Endothelial cell of umbilical vein (primary cell): ENCODE results near the gene DDAH2. TPM values are rescaled to one million over a fixed set of nuclear protein-coding genes. Genes with fewer than 3 reads are reported as not detected.

Experiments
- BruUV-seq: library from RNA; stranded (reverse); fragments of 400-500 nt; replicated peaks from 2 replicates; lab custom pipeline; 2021; lab: Mats Ljungman, UMichigan
- CTCF ChIA-PET: fragments of 300-600, 350-600 bp; sonication (Branson Sonifier 250); formaldehyde crosslinking; loops from one replicate; lab custom pipeline; 2021; ENCODE audit warnings: antibody characterized with exemption, inconsistent platforms; lab: Charles Lee
- POLR2A ChIA-PET: fragments of 300-600, 350-600 bp; sonication (Branson Sonifier 250); formaldehyde crosslinking; loops from one replicate; lab custom pipeline; 2021; ENCODE audit warnings: antibody characterized with exemption, inconsistent platforms; lab: Charles Lee
- DNase-seq: peaks from one replicate; pipeline ENCODE4 v3.0.0-alpha.2; 2011; ENCODE audit warnings: low read depth, low spot score
- FAIRE-seq: peaks from 2 replicates; lab custom pipeline; 2011; peaks lifted over from hg19 to GRCh38; lab: Jason Lieb, UNC
- H2AFZ ChIP-seq: 2 replicates; pipeline ENCODE4 v1.6.0; 2012; ENCODE audit warnings: low read depth, low read length, control low read depth, inconsistent platforms
- H3K27ac ChIP-seq: 2 replicates; pipeline ENCODE4 v1.5.1; 2011; ENCODE audit warnings: low read depth, mild to moderate bottlenecking, control low read depth, low read length, moderate library complexity; ENCODE audit not compliant: insufficient read depth
- H3K27me3 ChIP-seq, 2 experiments: 2 replicates each; pipeline versions ENCODE4 v1.6.0 to v1.6.1; 2011; ENCODE audit warnings: low read length in 2 of 2, mixed read lengths in 1 of 2; ENCODE audit not compliant: control insufficient read depth in 2 of 2, insufficient read depth in 2 of 2
- H3K36me3 ChIP-seq, 2 experiments: 2 replicates in 1 of 2; 3 replicates in 1 of 2; pipeline ENCODE4 v1.5.1; 2011; ENCODE audit warnings: low read length in 2 of 2, mild to moderate bottlenecking in 1 of 2, moderate library complexity in 1 of 2; ENCODE audit not compliant: control insufficient read depth in 2 of 2, insufficient read depth in 2 of 2; ENCODE audit errors: extremely low read depth in 1 of 2
- H3K4me1 ChIP-seq: 3 replicates; pipeline ENCODE4 v1.5.1; 2011; ENCODE audit warnings: mild to moderate bottlenecking, low read length; ENCODE audit not compliant: control insufficient read depth, insufficient read depth; ENCODE audit errors: extremely low read depth
- H3K4me2 ChIP-seq: 2 replicates; pipeline ENCODE4 v1.6.1; 2011; ENCODE audit warnings: low read length, control low read depth, mixed read lengths; ENCODE audit not compliant: insufficient read depth
- H3K4me3 ChIP-seq, 3 experiments: fragments of 200-600 bp in 1 of 3; sonication (generic), shearing (Covaris generic) in 1 of 3; replicated peaks in 1 of 3; 2 replicates each; pipeline ENCODE4 v1.5.1; 2011 to 2016; ENCODE audit warnings: control low read depth in 3 of 3, low read length in 3 of 3, mild to moderate bottlenecking in 2 of 3, inconsistent platforms in 1 of 3, low read depth in 1 of 3, moderate library complexity in 1 of 3; ENCODE audit not compliant: insufficient read depth in 1 of 3
- H3K79me2 ChIP-seq: 2 replicates; pipeline ENCODE4 v1.6.0; 2012; ENCODE audit warnings: low read length, inconsistent platforms; ENCODE audit not compliant: control insufficient read depth, insufficient read depth
- H3K9ac ChIP-seq: replicated peaks from 2 replicates; pipeline ENCODE3; 2011; ENCODE audit warnings: low read length, control low read depth; ENCODE audit not compliant: insufficient read depth; ENCODE audit errors: extremely low read depth
- H3K9me1 ChIP-seq: replicated peaks from 3 replicates; pipeline ENCODE4 v1.6.0; 2011; ENCODE audit warnings: mild to moderate bottlenecking, low read length; ENCODE audit not compliant: control insufficient read depth, insufficient read depth; ENCODE audit errors: extremely low read depth
- H3K9me3 ChIP-seq: replicated peaks from 2 replicates; pipeline ENCODE4 v1.5.1; 2012; ENCODE audit warnings: low read length, inconsistent platforms; ENCODE audit not compliant: control insufficient read depth, insufficient read depth
- H4K20me1 ChIP-seq: replicated peaks from 2 replicates; pipeline ENCODE3; 2011; ENCODE audit warnings: mild to moderate bottlenecking, low read length; ENCODE audit not compliant: control insufficient read depth, insufficient read depth; ENCODE audit errors: extremely low read depth
- CTCF ChIP-seq, 2 donors: IDR thresholded peaks; 1 replicate in 1 of 2; 2 replicates in 1 of 2; pipeline ENCODE4 v1.5.1; 2011; ENCODE audit warnings: low read length in 2 of 2, mild to moderate bottlenecking in 2 of 2, moderate library complexity in 2 of 2, control low read depth in 1 of 2, inconsistent platforms in 1 of 2, low read depth in 1 of 2; ENCODE audit not compliant: insufficient read depth in 1 of 2; ENCODE audit errors: extremely low read depth in 1 of 2
- FOS ChIP-seq: IDR thresholded peaks from 2 replicates; pipeline ENCODE4 v1.6.1; 2011; ENCODE audit warnings: mild to moderate bottlenecking, low read length, moderate library complexity, borderline replicate concordance; ENCODE audit not compliant: insufficient read depth
- GATA2 ChIP-seq: IDR thresholded peaks from 2 replicates; pipeline ENCODE4 v1.7.0; 2011; ENCODE audit warnings: low read depth, mild to moderate bottlenecking, moderate library complexity, mixed read lengths, low read length; ENCODE audit not compliant: insufficient read length, insufficient read depth
- JUN ChIP-seq: IDR thresholded peaks from 2 replicates; pipeline ENCODE4 v1.6.1; 2011; ENCODE audit warnings: borderline replicate concordance, low read depth; ENCODE audit not compliant: insufficient read length, insufficient read depth
- MYC ChIP-seq: IDR thresholded peaks from one replicate; pipeline ENCODE4 v1.6.1; 2011; ENCODE audit warnings: mild to moderate bottlenecking, low read depth, low read length
- POLR2A ChIP-seq: IDR thresholded peaks from 2 replicates; pipeline ENCODE4 v1.6.1; 2012; ENCODE audit warnings: low read depth, mild to moderate bottlenecking, control low read depth, low read length
- POLR2AphosphoS5 ChIP-seq: IDR thresholded peaks from 2 replicates; pipeline ENCODE4 v1.6.1; 2012; ENCODE audit warnings: low read depth, mild to moderate bottlenecking, control low read depth, low read length, moderate library complexity; ENCODE audit not compliant: insufficient read depth
- dilution Hi-C: fragments of 300-500 bp; cut with MboI; formaldehyde crosslinking; loops from one replicate; pipeline ENCODE4 v1.15.0; 2019; ENCODE audit warnings: low sequenced_read_pairs; ENCODE audit not compliant: extremely low pct_ligation_motif_present
- intact Hi-C: fragments of 100-400 bp; cut with micrococcal nuclease; formaldehyde crosslinking; loops from one replicate; pipeline ENCODE4 v1.10.0; 2022
- polyA plus RNA-seq, 4 experiments: library from polyadenylated mRNA; depleted of rRNA in 3 of 4; stranded (reverse) in 3 of 4; unstranded in 1 of 4; fragments of >200 nt; gene quantifications; 2 replicates each; pipeline versions ENCODE4 v1.2.1 to v1.2.3, GENCODE V29; 2011 to 2012; ENCODE audit warnings: missing spikeins in 1 of 4
- total RNA-seq: library from RNA; stranded (reverse); gene quantifications from 2 replicates; pipeline ENCODE4 v1.2.3, GENCODE V29; 2021

Gene DDAH2
- total and polyA plus RNA-seq, 2 donors (not counting 3 experiments of a cell fraction or from before 2014, with no cell fraction given), result 109 to 176 TPM

GRCh38 chr6:31713465-31713864 is 15.6 kb downstream of the DDAH2 start:
- CTCF ChIA-PET, result interaction anchor here (1.3 to 3.0 kb wide), 5 partner anchors 9 to 117 kb away, joined by 3 to 9 read pairs (median 4); partner anchors contain the start of genes ABHD16A and MPIG6B
- H3K4me1 ChIP-seq, result peaks cover 8% of the 10 kb centered on the region
- H3K36me3 ChIP-seq, result no peaks in the 10 kb centered on the region
- FAIRE-seq (no peak), DNase-seq (no peak)
- H2AFZ ChIP-seq, result no peak overlapping the region
- no peaks in the 10 kb centered on the region for H3K9me3 ChIP-seq
- H3K27me3 ChIP-seq, result no peaks in the 10 kb centered on the region
- H3K4me2 ChIP-seq, result no peak overlapping the region
- H3K9ac ChIP-seq, result no peak overlapping the region
- no peak overlapping the region for H3K4me3 ChIP-seq
- H3K27ac ChIP-seq, result no peak overlapping the region
- no peaks in the 10 kb centered on the region for H4K20me1 ChIP-seq
- intact Hi-C loops (no loop called here), dilution Hi-C loops (no loop called here)
- H3K79me2 ChIP-seq, result no peaks in the 10 kb centered on the region
- no TSS peak for BruUV-seq
- POLR2A ChIA-PET, result no interaction called here
- TF ChIP-seq POLR2A, result no peak
- TF ChIP-seq MYC, result no peak
- no peak for TF ChIP-seq POLR2AphosphoS5
- no peak for TF ChIP-seq GATA2
- TF ChIP-seq JUN, result no peak
- TF ChIP-seq FOS, result no peak
- TF ChIP-seq CTCF (IDR thresholded peaks at IDR 0.05; ENCODE audit: extremely low read depth in 1 of 2, insufficient read depth in 1 of 2, low read depth in 1 of 2, low read length in 2 of 2), result no peak
- H3K9me1 ChIP-seq, result no peaks in the 10 kb centered on the region
